Fibroblast of pulmonary artery (primary cell): ENCODE data around the gene TCN2.
A peak's percentile ranks its signal among the peaks of the same experiment; 100 is the strongest.

Experiments used
- DNase-seq: peaks from one replicate; pipeline ENCODE4 v3.0.0-alpha.2; 2010; ENCODE audit warnings: low read depth
- H3K4me3 ChIP-seq: replicated peaks from 2 replicates; pipeline ENCODE4 v1.5.1; 2011; ENCODE audit warnings: low read depth, mild to moderate bottlenecking, control low read depth, low read length, moderate library complexity
- TF ChIP-seq, protein P1 (sequence below): IDR thresholded peaks from 2 replicates; pipeline ENCODE4 v1.5.1; 2011; ENCODE audit warnings: mild to moderate bottlenecking, control low read depth, low read length, inconsistent platforms; ENCODE audit errors: missing control alignments

Gene TCN2

GRCh38 chr22:30572210-30572609 lies 34.8 kb upstream of the TCN2 start:
- TF ChIP-seq, protein P1, sequence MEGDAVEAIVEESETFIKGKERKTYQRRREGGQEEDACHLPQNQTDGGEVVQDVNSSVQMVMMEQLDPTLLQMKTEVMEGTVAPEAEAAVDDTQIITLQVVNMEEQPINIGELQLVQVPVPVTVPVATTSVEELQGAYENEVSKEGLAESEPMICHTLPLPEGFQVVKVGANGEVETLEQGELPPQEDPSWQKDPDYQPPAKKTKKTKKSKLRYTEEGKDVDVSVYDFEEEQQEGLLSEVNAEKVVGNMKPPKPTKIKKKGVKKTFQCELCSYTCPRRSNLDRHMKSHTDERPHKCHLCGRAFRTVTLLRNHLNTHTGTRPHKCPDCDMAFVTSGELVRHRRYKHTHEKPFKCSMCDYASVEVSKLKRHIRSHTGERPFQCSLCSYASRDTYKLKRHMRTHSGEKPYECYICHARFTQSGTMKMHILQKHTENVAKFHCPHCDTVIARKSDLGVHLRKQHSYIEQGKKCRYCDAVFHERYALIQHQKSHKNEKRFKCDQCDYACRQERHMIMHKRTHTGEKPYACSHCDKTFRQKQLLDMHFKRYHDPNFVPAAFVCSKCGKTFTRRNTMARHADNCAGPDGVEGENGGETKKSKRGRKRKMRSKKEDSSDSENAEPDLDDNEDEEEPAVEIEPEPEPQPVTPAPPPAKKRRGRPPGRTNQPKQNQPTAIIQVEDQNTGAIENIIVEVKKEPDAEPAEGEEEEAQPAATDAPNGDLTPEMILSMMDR: no peak
- DNase-seq: no peak
- no peak overlapping the region for H3K4me3 ChIP-seq

- TF ChIP-seq, protein P1: no peak
- no peak for DNase-seq
- H3K4me3 ChIP-seq: no peak overlapping the region
Measured at GRCh38 chr22:30572840-30573593, 34.0 kb upstream of the TCN2 start.

GRCh38 chr22:30573594-30574094 lies 33.3 kb upstream of the TCN2 start:
- no peak for DNase-seq
- no peak overlapping the region for H3K4me3 ChIP-seq
- TF ChIP-seq, protein P1: no peak

DNA sequence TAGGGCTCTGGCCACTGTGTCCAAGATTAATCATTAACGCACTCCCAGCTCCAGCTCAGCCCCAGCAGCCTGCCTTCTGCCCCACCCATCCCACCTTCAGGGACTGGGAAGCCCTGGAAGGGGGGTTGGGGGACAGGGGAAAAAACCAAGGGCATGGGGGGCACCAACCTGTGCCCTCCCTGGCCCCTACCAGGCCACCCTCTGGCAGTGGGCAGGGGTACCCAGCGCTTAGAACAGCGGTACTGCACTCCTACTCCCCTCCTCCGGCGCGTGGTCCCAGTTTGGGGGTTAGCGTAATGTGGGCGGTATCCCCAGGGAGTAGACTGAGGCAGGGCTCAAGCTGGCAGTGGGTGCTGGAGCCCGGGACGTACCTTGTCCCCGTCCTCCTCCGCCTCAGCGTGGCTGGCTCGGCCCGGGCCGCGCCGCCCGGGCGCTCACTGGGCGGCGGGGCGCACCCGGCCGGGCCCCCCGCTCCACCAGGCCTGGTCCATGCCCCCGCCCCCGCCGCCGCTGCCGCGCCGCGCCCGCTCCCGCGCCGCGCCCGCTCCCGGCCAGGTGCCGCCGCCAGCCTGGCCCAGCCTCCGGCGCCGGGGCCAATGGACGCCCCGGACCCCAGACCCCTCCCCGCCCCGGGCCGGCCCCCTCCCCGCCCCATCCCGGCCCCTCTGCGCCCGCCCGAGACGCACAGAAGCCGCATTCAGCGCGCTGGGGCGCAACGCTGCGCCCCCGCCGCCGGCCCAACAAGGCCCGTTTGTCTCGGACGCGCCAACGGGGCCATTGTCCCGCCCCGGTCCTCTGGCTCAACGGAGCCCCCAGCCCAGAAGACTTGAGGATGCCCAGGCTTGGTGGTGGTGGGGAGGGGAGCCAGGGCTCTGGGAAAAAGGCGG lies 32.6 kb upstream of the TCN2 start, which contains the start of gene GAL3ST1:
TSS of gene GAL3ST1 (minus strand) at position 571 of the 887 bp plus-strand sequence. CDS start 17,273 bp downstream, outside the sequence.
- TF ChIP-seq, protein P1: no peak
- H3K4me3 ChIP-seq: no peak within 1 kb of the TSS
- no peak for DNase-seq

DNA sequence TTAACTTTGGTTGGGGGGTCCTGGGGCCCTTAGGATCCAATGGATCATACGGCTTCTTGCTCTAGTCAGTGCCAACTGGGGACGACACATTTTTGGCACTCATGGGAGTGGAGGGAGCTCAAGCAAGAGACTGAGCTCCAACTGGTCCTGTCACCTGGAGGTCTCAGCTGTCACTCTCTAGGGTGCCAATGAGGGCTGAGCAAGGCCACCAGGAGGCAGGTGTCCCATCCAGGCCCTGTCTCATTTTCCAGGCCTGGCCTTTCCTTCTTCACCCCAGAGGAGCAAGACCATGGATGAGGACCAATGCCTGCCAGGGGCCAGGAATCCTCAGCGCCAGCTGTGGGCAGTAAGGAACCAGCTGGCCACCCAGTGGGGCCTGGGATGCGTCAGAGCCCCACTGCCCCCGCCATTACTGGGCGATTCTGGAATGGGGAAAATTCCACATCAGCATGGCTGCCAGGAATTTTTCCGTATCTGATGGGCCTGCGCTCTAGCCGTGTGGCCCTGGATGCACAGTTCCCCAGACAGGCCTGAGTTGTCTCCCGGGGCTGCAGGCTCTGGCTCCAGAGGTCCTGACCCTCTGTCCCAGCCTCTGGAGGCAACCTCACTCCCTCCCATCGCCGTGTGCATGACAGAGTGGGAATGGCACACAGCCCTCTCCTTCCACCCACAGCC lies 31.8 kb upstream of the TCN2 start:
- DNase-seq: peak; percentile 88
- TF ChIP-seq, protein P1: peak; percentile 9
- H3K4me3 ChIP-seq: no peak overlapping the region

- no peak for DNase-seq
- TF ChIP-seq, protein P1: no peak
Measured at GRCh38 chr22:30575859-30576258, 31.1 kb upstream of the TCN2 start.

More at GRCh38 chr22:30575859-30576258, 31.1 kb upstream of the TCN2 start:
- H3K4me3 ChIP-seq: no peak overlapping the region
